ENCODE measurements around the gene HSH2D. TPM values are rescaled to one million over a fixed set of nuclear protein-coding genes. Genes with fewer than 3 reads are reported as not detected.

Gene HSH2D
- polyA plus RNA-seq, 1 of the 3 experiments (the other 2 are of a cell fraction): not detected

- Histone ChIP-seq H3K9me2 (no peaks in the 10 kb centered on the region), H3F3A (replicated peaks; ENCODE audit: insufficient read depth) (no peaks in the 10 kb centered on the region), H3K27me3 (ENCODE audit: insufficient read depth) (no peaks in the 10 kb centered on the region; the same call in 1 of the 2 replicates), H3K36me3 (replicated peaks in 1 of 2; ENCODE audit: control insufficient read depth in 1 of 2, insufficient read depth in 2 of 2, low read length in 1 of 2) (no peaks in the 10 kb centered on the region), H3K79me2 (ENCODE audit: insufficient read depth) (no peaks in the 10 kb centered on the region), H3K9me3 (no peaks in the 10 kb centered on the region), H3K4me2 (no peak overlapping the region), H3K4me3 (ENCODE audit: low read depth in 2 of 2, low read length in 1 of 2) (no peak overlapping the region), H3K4me1 (ENCODE audit: control insufficient read depth in 1 of 2, insufficient read depth in 2 of 2, low read depth in 1 of 2, low read length in 1 of 2) (no peaks in the 10 kb centered on the region), H3K9ac (no peak overlapping the region), H4K20me1 (ENCODE audit: insufficient read depth) (no peaks in the 10 kb centered on the region), H2AFZ (ENCODE audit: low read depth) (no peak overlapping the region), H3K27ac (ENCODE audit: low read depth in 2 of 2, low read length in 1 of 2) (no peak overlapping the region)
- TF ChIP-seq TEAD4 (IDR thresholded peaks at IDR 0.05; ENCODE audit: borderline replicate concordance, insufficient read depth): no peak
- TF ChIP-seq SIN3A (IDR thresholded peaks at IDR 0.05; ENCODE audit: borderline replicate concordance, low read depth, low read length): no peak
- no peak for TF ChIP-seq TCF12 (IDR thresholded peaks at IDR 0.05)
- TF ChIP-seq RAD21 (IDR thresholded peaks at IDR 0.05; ENCODE audit: low read length): no peak
- CTCF ChIA-PET: interaction anchor here (0.6 to 1.9 kb wide), 4 partner anchors 42 to 112 kb away, joined by 3 to 7 read pairs (median 3); partner anchors contain the start of gene RAB8A
- 41% methylated on average over 7 of the region's 11 CpGs for WGBS (ENCODE audit: low lambda C conversion rate)
- no peak for DNase-seq
- POLR2A ChIA-PET: no interaction called here
These were observed 10.3 kb downstream of the HSH2D start for GRCh38 chr19:16153582-16154336.

DNA sequence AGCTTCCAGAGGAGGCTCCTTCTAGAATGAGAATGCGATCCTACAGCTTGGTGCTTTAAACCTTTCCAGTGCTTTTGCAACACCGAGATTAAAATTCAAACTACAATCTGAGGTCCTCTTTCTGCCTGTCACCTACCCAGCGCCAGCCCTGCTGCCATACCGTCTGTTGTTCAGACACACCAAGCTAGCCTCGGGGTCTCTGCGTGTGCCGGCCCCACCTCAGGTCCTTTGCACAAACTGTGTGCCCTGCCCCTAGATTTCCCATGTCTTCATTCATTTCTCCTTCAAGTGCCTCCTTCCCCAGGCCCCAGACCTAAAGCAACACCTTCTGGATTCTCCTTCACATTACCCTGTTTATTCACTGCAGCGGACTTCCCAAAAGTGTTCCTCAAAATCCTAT lies 11.1 kb downstream of the HSH2D start:
- TF ChIP-seq GABPA (IDR thresholded peaks at IDR 0.05; ENCODE audit: low read depth): no peak
- no peak for TF ChIP-seq FOSL2 (IDR thresholded peaks at IDR 0.05; ENCODE audit: borderline replicate concordance, low read depth)
- no peak for TF ChIP-seq POLR2AphosphoS5 (IDR thresholded peaks at IDR 0.05; ENCODE audit: low read depth, low read length)
- TF ChIP-seq, protein P1, sequence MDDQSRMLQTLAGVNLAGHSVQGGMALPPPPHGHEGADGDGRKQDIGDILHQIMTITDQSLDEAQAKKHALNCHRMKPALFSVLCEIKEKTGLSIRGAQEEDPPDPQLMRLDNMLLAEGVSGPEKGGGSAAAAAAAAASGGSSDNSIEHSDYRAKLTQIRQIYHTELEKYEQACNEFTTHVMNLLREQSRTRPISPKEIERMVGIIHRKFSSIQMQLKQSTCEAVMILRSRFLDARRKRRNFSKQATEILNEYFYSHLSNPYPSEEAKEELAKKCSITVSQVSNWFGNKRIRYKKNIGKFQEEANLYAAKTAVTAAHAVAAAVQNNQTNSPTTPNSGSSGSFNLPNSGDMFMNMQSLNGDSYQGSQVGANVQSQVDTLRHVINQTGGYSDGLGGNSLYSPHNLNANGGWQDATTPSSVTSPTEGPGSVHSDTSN (IDR thresholded peaks at IDR 0.05): no peak
- TF ChIP-seq SMC3 (IDR thresholded peaks at IDR 0.05; ENCODE audit: low read depth, low read length): no peak
- TF ChIP-seq ZBTB33 (IDR thresholded peaks at IDR 0.05; ENCODE audit: borderline replicate concordance, low read depth): no peak
- TF ChIP-seq, protein P2, sequence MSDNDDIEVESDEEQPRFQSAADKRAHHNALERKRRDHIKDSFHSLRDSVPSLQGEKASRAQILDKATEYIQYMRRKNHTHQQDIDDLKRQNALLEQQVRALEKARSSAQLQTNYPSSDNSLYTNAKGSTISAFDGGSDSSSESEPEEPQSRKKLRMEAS (IDR thresholded peaks at IDR 0.05; ENCODE audit: low read depth): no peak
- no peak for TF ChIP-seq ELF1 (IDR thresholded peaks at IDR 0.05)
- TF ChIP-seq RFX5 (IDR thresholded peaks at IDR 0.05; ENCODE audit: low read length): no peak
- ChIA-PET CTCF (interaction anchor here (0.7 to 1.5 kb wide), 2 partner anchors 43 to 80 kb away, joined by 3 read pairs; partner anchors contain the start of gene RAB8A), POLR2A (no interaction called here)
- H3K79me2 ChIP-seq (ENCODE audit: insufficient read depth): no peaks in the 10 kb centered on the region
- H4K20me1 ChIP-seq (ENCODE audit: insufficient read depth): no peaks in the 10 kb centered on the region
- H3K9me2 ChIP-seq: no peaks in the 10 kb centered on the region
- no peak overlapping the region for H3K27ac ChIP-seq (ENCODE audit: low read depth in 2 of 2, low read length in 1 of 2)
- 38% methylated on average over 8 of the region's 8 CpGs for WGBS (ENCODE audit: low lambda C conversion rate)
- H2AFZ ChIP-seq (ENCODE audit: low read depth): no peak overlapping the region
- H3K4me1 ChIP-seq (ENCODE audit: control insufficient read depth in 1 of 2, insufficient read depth in 2 of 2, low read depth in 1 of 2, low read length in 1 of 2): no peaks in the 10 kb centered on the region
- no peak for DNase-seq
- no peak overlapping the region for H3K9ac ChIP-seq
- no peak overlapping the region for H3K4me2 ChIP-seq
- no peaks in the 10 kb centered on the region for H3K36me3 ChIP-seq (replicated peaks in 1 of 2; ENCODE audit: control insufficient read depth in 1 of 2, insufficient read depth in 2 of 2, low read length in 1 of 2)
- H3K4me3 ChIP-seq (ENCODE audit: low read depth in 2 of 2, low read length in 1 of 2): no peak overlapping the region
- no peaks in the 10 kb centered on the region for H3F3A ChIP-seq (replicated peaks; ENCODE audit: insufficient read depth)
- no peaks in the 10 kb centered on the region; the same call in 1 of the 2 replicates for H3K27me3 ChIP-seq (ENCODE audit: insufficient read depth)
- no peaks in the 10 kb centered on the region for H3K9me3 ChIP-seq

Measured in SK-N-SH (cell line).